GM19467 (cell line): Measurements from ENCODE around the gene PRMT7.

Source experiments
- ATAC-seq: cut with Tn5 transposase; IDR thresholded peaks from one replicate; pipeline ENCODE4 v1.9.1; 2021; ENCODE audit warnings: mild to moderate bottlenecking, moderate library complexity; ENCODE audit not compliant: unreplicated experiment

PRMT7 gene

DNA sequence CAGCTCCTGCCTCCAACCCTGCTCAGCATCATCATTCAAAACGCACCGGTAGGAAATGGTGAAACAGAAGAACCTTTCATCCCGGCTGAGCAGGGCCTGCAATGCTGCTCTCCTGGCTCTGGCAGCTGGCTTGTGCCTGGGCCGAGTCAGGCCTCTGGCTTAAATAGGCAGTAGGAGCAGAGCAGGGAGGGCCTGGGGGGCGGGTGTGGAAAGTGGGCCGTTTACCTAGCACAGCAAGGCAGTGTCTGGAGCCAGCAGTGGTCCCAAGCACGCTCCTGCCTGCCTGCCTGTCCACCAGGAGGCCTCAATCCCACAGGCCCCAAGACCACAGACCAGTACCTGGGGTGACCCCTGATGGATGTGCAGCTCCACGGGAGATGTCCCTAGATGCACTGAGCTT lies 78.2 kb downstream of the PRMT7 start:
- no peak for ATAC-seq

DNA sequence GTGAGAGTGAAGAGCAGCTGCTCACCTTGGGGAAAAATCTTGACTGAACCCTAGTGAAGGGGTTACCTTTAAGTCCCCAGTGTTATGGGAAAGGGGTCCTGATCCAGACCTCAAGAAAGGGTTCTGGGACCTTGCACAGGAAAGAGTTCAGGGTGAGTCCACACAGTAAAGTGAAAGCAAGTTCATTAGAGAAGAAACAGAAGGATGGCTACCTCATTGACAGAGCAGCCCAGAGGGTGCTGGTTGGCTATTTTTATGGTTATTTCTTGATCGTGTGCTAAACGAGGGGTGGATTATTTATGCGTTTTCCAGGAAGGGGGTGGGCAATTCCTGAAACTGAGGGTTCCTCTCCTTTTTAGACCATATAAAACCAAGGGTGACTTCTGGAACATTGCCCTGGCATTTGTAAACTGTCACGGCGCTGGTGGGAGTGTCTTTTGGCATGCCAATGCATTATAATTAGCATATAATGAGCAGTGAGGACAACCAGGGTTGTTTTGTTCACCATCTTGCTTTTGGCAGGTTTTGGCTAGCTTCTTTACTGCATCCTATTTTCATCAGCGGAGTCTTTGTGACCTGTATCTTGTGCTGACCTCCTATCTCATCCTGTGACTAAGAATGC lies 79.0 kb downstream of the PRMT7 start:
- ATAC-seq, result no peak

DNA sequence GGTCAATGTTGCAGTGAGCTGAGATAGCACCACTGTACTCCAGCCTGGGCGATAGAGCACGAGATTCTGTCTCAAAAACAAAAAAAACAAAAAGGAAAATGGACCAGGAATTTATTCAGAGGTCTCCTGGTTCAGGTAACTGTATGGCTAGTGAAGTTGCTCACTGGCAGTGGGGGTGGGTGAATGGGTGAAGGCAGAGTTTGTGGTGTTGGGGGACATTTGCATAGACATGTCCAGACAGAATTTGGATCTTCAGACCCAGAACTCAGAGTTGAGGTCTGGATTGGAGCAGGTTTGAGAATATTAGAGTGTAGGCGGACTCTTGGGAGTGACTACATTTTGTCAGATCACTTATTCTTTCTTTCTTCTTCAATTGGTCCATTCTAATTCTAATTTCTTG lies 82.5 kb downstream of the PRMT7 start:
- no peak for ATAC-seq

DNA sequence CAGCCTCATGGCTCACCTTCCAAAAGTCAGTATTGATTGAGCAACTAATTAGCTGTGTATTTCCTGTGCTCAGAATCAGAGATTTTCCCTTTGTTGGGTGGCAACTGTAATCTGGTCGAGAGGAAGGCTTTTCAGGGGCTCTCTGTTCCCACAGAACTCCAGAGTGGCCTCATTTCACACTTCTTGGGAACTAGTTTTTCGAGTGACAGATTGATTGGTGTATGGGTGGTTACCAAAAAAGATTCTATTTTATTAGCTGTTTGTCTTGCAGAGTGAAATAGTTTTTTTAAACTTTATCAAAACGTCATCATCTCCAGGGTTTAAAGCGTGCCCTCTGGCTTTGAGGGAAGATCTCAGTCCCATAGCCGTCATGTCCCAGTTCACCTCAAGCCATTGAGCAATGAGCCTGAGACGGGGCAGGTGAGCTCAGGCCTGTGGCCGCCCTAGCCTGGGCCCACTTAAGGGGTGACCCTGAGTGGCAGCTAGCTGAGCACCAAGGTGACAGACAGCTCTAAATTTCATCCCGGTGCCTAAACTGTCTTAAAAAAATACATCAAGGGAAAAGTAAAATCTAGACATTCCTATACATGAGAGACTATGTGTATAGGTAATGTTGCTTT lies 84.5 kb downstream of the PRMT7 start:
- no peak for ATAC-seq

DNA sequence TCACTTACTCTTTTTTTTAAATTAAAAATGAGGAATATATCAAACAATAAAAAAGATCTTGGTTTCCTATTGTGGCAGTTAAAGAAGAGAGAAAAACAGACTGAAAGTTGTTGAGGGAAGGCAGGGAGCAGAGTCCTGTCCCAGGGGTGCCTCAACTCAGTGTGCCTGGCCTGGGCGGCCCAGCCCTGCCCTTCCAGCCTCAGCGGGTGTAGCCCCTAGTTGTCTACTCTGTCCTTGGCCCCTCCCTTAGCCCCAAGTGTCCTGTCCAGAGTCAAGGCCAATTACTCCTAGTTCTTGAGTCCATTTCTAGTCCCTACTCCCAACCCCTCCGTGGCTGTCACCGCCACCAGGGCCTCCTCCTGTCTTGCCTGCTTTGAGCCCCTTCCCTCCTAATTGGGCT lies 85.0 kb downstream of the PRMT7 start:
- ATAC-seq, result no peak

DNA sequence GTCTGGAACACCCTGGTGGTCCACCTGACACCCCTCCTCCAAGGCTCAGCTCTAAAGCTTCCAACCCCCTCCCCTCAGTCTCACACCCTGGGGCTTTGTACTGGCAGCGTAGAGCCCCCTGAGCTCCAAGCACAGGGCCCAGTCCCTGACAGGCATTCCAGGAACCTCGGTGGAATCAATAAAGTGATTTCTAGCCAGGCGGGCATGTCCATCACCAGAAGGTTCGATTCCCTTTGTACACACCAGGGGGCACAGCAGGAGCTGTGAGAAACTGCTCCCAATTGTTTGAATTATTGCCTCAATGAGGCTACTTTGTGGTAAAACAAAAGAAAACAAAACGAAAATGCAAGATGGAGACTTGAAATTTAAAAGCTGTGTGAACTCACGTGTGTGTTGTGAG lies 85.7 kb downstream of the PRMT7 start:
- no peak for ATAC-seq

DNA sequence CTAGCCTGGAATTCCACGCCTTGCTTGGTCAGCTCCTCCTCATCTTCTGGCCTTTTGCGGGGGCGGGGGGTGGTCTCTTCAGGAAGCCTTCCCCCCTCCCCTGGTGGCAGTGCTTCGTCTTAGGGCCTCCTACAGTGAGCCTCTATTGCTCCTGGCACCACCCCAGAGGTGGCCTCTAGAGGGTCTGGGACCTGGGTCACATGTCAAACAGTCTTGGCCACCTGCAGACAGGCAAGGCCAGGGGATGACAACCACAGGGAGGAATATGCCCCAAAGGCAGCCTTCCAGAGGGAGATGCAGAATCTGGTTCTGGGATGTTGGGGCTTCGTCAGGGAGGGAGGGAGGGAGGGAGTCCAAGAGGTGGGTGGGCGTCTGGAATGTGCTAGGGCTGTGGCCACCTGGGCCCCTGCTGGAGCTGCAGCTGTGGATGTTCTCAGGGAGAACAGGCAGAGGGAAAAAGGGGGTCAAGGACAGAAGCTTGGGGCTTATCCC lies 86.9 kb downstream of the PRMT7 start:
- ATAC-seq, result no peak

DNA sequence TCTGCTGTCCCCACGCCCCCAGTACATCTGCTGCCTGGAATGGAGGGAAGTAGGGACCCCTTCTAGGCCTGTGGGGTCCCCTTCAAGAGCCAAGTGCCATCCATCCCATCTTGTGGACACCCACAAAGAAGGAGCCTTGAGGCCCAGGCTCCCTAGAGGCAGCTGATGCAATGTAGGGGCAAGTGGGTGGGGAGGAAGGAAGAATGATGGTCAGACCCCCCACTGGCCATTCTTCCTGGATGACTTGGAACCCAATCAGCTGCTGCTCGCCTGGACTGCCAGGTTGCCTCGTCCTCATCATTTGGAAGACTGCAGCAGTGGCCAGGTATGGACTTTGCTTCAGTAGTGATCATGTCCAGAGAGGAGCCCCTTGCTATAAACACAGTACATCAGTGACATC lies 88.6 kb downstream of the PRMT7 start:
- ATAC-seq, result no peak

DNA sequence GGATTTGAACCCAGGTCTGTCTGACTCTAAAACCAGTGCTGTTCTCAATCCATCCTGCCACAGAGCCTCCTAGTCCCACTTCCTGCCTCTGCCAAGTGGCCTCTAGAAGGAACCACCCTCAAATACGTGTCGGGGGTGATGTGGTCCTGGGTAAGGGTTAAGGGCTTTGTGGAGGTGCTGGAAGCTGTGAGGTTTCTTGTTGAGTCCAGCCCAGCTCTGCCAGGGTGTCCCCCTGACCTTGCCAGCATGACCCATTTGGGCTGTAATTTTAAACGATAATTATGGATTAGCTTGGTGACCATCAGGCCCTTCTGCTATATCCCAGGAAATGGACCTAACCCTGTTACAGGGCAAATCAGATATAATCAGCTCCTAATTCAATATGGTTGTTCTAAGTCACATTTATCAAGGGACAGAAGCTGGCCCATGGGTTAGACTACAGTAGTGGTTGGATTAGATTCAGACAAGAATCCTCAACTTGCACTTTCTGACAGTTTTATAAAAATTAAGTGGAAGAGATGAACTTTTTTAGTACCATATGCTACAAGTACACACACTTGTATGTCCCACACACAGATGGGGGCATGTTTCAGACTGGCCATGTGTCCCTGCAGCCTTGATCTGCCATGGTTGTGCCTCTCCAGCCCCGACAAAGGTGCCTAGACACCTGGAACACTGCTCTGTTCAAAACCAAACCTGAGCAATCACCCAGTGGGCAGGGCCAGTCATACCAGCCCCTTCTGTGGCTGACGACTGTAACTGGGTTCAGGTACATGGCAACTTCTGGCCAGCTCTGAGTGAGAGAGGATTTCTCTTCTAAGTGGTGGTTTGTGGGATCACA lies 89.5 kb downstream of the PRMT7 start:
- ATAC-seq, result no peak

DNA sequence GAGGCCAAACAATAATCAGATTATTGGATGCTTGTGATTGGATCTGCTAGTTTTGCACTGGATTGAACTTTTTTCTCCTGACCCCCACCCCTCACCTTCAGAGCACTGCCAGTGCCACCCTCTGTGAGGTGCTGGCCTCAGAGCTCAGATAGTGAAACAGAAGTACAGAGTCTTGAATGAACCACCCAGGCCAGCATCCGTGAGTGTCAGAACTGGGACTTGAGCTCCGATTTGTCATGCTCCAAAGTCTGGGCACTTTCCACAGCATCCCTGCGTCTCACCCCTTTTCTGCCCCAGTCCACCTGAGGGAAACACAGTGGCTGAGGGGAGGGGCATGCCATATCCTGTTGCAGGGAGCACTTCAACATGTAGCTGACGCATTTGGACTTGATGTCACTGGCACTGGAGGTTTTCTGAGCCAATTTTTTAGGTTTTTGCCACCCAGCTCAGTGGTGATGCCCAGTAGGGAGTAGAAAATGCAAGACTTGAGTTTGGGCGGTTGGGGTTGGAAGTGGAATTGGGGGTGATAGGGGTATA lies 90.2 kb downstream of the PRMT7 start:
- no peak for ATAC-seq

DNA sequence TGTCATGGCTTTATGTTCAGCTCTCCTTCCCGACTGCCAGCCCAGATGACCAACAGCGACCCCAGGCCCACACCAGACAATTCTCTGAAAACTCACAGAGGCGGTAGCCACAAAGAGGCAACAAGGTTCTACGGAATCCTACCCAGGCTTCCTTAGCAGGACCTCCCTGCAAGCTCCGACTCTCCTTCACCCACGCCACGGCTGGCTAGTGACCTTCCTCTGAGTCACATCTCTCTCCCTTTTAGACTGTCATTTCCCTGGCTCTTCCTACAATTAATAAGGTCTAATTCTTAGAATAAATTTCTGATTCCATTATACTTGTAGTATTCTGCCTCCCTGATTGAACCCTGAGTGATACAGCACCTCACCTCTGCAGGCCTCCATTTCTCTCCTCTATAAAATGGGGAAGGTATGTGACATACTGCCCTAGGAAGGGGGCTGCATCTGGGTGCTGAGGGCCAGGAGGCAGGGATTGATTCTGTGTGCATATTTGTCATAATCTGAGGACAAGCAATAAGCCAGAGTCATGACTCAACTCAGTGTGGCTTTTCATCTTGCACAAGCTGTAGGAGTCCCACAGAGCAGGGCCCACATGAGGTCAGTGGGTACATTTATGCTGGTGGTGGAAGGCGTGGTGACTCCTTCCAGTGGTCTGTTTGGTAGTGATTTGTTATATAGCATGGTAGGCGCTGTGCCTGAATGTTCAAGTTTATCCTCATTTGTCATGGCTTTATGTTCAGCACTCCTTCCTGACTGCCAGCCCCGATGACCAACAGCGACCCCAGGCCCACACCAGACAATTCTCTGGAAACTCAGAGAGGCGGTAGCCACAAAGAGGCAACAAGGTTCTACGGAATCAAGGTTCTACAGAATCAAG lies 91.3 kb downstream of the PRMT7 start:
- no peak for ATAC-seq

DNA sequence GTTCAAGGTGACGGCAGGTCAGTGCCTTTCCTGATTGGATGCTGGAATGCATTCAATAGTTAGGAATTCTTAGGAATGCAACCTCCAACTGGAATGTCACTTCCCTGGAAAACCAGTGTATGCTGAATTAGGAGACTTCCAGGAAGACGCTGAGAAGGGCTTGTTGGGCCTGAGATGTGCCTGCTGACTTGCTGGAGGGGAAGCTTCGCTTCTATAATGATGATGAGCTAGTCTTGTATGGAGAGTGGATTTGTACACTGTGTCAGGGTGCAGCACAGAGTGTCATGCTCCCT lies 91.9 kb downstream of the PRMT7 start:
- ATAC-seq, result no peak

DNA sequence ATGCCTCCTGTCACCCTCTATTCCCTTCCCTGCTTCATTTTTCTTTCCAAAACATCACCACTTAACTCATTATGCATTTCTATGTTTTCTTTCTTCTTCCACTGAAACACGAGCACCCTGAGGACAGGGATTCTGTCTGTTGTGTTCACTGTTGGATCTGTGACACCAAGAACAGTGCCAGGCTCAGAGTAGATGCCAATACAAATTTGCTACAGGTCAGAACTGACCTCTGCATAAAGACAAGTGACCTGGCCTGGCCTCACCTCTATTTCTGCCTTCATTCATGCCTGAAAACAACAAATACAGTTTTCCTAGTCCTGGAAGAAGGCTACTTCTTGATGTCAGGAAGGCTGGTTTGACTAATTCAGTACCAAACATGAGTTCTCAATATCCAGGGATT lies 92.4 kb downstream of the PRMT7 start:
- ATAC-seq, result no peak

DNA sequence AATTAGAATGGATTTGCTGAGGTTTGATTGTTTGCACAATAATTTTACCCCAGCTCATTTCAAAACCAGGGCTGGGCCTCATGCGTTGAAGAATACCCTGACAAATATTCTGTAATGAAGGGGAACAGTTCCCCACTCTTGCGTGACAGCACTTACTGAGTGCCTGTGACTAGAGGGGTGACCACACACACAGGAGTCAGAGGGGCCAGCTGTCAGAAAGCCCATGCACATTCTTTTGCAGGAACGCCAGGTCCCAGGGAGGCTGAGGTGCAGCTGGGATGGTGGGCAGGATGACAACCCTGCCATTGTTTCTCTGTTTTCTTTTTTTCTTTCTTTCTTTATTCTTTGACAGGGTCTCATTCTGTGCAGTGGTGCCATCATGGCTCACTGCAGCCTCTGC lies 92.9 kb downstream of the PRMT7 start:
- ATAC-seq, result no peak

DNA sequence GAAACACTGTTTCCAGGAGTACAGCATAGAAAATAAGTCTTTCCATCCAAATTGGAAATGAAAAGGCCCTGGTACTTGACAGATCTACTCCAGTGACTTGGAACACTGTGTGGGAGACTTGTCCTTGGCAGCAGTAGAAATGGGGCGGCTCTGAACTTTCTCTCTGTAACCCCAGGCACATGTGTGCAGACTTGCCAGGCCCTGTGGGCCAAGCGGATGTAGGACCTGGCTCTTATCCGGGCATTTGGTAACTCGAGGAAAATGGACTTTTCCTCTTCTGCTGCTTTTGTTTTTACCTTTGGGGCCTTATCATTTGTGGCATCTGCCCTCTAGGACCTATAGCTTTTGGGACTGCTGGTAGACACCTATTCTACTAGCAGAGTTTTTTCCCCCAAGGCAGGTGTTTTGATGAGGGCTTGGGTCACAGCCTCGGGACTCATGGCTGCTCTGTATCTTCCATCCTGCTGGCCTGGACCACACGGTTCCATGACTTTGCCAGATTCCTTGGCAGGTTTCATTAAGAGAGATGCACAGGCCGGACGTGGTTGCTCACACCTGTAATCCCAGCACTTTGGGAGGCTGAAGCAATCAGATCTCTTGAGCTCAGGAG lies 94.0 kb downstream of the PRMT7 start:
- ATAC-seq, result no peak

DNA sequence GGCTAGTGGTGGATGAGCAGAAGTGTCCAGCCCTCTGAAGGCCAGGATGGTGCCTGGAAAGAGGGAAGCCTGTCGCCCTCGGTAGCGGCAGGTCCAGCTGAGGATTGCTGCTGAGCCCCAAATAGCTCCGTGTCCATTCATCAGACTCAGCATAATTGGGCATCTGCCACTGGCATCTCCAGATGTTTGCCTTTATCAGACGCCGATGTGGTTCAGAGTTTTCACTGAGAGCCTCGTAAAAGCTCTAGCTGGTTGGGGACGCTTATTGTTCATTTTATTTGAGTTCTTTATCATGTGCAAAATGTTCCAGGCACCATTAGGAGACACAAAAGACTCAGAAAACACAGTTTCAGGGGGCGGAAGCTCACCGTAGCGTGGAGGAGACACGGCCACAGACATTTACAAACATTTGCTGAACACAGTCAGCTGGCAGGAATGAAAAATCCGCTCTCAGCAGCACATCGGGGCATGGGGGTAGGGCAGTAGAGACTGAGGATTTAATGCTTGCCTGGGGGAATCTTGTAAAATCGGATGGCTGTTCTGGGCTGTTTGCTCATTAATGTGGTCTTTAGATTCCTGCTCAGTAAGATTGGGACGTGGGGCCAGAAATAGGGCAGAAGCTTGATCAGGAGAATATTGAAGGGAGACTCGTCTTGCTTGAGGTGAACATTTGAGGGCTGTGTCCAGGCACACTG lies 95.8 kb downstream of the PRMT7 start:
- no peak for ATAC-seq
